Dermis blood vessel endothelial cell (primary cell): ENCODE results near the gene TSPOAP1. TPM values are rescaled to one million over a fixed set of nuclear protein-coding genes. Genes with fewer than 3 reads are reported as not detected.
A peak's percentile ranks its signal among the peaks of the same experiment; 100 is the strongest.

Experiments used
- DNase-seq: peaks from one replicate; pipeline ENCODE4 v3.0.0; 2010
- total RNA-seq: library from RNA; depleted of rRNA; stranded (reverse); fragments of >200 nt; gene quantifications from 2 replicates; pipeline ENCODE4 v1.2.3, GENCODE V29; 2014

TSPOAP1 gene
- total RNA-seq, 1 donor from 2014 or later, result under 0.01 TPM

- peak; percentile 13 for DNase-seq
Measured at GRCh38 chr17:58338841-58339754, 10.5 kb upstream of the TSPOAP1 start.

GRCh38 chr17:58338454-58338840, 9.9 kb upstream of the TSPOAP1 start:
- DNase-seq, result no peak

DNA sequence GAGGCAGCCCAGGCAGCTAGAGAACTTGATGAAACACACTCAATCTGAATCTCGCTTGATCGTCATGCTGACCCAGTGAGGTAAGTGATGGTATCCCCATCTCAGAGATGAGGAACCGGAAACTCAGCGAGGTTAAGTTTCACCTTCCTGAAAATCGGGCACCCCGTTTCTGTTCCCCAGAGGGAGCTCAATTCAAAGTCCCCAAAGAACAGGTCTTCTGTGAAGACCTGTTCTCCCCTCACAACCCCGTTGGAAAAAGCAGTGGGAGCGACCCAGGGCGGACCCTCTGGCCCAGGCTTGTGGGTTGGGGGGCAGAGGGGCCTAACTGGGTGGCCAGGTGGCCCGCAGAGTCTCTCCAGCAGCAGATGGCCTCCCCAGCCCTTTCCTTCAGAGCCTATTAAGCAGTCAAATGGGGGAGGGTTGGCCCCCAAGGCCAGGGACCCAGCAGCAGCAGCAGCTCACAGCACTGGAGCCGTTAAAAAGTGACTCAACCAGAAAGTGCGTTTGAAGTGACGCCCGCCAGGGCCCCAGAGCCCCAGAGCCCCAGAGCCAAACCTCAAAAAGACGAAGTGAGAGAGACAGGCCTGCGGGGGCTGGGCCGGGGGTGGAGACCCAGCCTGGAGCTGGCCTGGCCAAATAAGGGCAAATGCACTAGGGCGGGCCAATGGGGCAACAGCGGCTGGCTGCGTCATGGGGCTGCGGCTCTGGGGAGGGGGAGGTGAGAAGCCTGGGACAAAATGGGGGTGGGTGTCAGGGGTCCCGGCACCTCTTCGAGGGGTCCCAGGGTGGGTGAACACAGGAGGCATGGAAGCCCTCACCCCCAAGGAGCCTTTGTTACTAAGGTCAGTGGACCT, 9.2 kb upstream of the TSPOAP1 start:
- DNase-seq, result no peak

- no peak for DNase-seq
Measured at GRCh38 chr17:58337210-58337599, 8.6 kb upstream of the TSPOAP1 start.

GRCh38 chr17:58336456-58337209, 8.0 kb upstream of the TSPOAP1 start:
- no peak for DNase-seq

DNA sequence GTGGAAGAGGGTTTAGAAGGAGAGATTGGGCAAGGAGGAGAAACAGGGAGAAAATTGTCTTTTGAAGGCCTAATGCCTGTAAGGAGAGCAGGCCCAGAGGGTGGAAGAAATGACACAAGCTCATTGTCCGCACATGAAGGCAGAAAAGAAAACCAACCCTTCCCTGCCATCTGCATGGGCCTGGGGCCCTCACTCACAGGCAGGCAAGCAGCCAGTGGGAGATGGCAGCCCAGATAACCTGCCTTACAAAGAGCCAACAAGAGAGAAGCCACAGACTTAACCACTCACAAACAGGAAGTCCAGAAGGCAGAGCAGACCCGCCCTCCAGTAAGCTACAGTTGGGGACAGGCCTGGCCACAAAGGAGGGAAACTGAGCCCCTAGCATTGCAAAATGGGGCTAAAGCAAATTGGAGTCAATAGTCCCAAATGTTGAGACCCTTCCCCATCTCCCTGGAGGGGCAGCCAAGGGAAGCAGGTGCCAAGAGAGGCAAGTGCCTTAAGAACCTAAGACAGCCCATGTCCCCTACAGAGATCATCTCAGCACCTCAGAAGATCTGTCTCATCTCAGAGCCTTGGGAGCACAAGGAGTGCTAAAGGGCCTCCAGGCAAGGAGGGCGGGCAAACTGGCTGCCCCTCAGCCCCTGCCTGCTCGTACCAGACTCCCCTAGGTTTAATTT, 7.3 kb upstream of the TSPOAP1 start:
- no peak for DNase-seq

DNA sequence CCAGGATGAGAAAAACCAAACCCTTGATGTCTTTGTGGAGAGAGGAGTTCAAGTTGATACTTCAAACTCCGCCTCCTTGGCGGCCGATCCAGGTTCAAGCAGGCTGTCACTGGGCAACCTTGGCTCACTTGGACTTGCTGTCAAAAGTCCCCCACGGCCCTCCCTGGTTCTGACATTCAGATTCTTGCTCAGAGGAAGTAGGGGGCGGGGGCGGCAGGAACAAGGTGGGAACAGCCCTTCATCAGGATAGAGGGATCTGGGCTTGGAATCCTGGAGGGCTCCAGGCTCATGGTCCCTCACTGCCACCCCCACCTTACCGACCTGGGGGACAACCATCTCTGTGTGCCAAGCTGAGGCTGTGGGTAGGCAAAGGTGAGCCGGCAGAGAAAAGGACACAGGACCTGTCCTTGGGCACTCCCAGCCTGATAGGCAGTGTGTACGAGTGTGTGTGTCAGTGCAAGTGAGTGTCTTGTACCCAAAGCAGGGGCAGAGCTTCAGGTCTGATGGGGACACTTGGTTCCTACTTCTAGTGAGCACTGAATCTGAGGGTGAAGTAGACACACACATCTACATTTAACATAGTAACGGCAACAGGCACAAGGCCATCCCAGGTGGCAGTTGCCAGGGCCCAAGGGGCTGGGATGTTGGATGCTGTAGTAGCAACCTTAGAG, 6.6 kb upstream of the TSPOAP1 start:
- DNase-seq, result no peak

DNA sequence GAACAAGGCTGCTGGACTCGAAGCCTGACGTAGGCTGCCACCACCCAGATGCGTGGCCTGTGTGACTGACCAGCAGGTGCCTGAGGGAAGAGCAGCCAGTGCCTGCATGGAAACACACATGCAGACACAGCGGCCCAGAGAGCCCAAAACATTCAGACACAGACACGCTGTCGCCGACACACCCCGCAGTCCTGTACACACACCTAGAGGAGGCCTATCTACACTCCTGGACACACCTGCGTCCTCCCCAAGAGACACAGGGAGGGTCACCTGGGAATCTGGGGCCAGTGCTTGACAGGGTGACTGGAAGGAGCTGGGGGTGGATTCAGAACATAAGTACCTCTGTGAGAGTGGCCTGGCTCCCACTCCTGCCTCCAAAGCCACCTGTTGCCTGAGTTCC, 6.1 kb upstream of the TSPOAP1 start:
- DNase-seq, result no peak

- no peak for DNase-seq
Measured at GRCh38 chr17:58334256-58334655, 5.7 kb upstream of the TSPOAP1 start.

- no peak for DNase-seq
Measured at GRCh38 chr17:58333736-58334207, 5.2 kb upstream of the TSPOAP1 start.

DNA sequence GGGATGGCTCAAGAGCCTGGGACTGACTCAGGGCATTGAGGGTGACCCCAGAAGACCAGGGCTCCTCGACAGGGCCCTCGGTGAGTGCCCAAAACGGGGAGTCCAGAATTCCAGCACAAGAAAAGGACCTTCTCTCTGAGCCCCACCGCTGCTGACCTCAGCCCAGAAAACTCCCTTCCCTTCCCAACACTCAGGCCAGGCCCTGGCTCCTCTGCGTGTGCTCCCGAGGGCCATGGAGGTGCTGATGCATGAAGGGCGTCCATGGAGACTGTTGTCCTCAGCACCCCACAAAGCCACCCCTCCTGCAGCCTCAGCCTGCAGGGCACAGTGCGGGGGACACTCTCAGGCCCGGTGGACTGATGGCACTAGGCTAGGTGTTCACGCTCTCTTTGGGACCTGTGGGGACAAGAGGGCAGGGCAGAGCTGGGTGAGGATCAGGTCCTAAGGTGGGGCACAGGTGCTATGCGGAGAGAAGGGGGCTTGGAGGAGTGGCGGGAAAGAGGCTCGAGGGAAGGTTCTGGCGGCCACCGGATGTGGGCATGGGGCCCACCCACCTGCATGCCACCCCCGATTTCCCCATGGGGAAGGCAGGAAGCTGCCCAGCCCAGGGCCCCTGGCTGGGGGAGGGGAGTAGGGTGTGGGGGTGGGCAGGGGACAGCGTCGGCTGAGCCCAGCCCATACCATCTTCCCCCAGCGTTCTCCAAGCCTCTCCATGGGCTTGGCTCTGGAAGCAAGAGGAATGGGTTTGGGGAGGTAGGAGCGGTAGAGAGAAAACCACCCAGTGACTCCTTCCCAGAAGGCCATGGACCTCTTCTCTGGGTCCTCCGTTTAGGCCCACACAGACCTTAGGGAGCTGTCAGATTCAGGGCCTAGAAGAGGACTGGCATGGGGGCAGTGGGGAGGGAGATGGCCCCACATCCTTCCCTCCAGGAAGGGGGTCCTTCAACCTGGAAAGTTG, 4.5 kb upstream of the TSPOAP1 start:
- DNase-seq, result no peak

GRCh38 chr17:58331815-58332777, 3.5 kb upstream of the TSPOAP1 start:
- DNase-seq, result no peak

- no peak for DNase-seq
Measured at GRCh38 chr17:58330997-58331814, 2.6 kb upstream of the TSPOAP1 start.

GRCh38 chr17:58330538-58330996, 2.0 kb upstream of the TSPOAP1 start:
- no peak for DNase-seq

DNA sequence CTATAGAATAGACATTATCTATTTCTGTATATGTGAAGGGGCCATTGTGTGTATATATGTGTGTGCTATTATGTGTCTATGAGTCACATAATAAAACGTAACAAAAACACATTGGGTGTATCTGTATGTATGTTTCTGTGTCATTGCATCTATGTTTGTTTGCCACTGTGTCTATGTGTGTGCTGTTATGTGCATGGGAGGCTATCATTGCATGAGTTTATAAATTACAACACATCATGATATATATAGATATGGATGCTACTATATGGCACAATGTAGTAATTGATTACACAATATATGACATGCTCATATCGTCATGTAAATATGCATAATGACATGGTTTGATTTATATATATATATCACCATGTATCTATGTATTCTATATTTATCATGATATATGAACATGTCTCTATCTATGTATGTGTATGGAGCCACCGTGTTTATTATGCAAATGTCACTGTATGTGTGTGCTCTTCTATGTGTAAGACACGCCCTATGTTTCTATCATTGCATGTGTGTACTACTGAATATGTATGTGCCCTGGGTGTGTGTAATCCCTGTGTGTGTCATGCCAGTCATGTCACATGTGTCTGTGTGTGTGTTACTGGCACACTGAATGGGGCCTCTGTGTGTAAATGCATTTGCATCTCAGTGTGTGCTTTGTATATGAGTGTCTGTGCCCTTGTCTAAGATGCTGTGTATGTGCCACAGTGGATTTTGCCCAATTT, 1.4 kb upstream of the TSPOAP1 start:
- no peak for DNase-seq

DNA sequence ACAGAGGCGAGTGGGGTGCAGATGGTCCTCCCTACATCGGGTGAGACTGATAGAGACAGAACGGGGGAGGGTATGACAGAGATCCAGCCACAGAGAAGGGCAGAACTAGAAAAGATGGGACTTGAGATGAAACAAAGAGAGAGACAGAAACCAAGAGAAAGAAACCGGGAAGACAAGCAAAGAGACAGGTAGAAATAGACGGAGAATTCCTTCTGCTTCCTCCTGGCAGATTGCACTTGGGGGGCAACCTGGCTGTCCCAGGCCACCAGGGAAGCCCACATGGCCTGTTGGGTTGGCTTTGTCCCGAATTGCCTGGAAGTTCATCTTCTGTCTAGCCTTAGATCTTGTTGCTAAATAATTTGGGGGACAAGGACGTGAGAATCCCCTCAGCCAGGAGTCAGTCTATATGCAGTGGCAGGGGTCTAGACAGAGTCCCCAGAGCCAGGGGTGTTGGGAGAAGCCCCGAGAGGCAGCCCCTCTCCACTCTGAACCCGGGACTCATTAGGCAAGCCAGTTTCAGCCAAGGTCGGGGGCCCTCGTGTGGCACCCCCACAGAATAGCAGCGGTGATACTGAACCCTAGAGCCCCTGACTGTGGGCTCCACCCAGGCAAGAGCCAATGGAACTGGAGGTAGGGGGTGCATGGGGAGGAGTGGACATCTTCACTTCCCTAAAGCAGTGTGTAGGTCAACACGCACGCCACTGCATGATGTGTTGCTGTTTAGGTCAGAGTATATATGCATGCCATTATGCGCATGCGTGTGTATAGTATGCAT, 627 bp upstream of the TSPOAP1 start:
- DNase-seq, result peak; percentile 16
